ENCODE results near the gene NDUFB1. TPM values are rescaled to one million over a fixed set of nuclear protein-coding genes. Genes with fewer than 3 reads are reported as not detected.

The NDUFB1 gene
- total RNA-seq, 2 donors from 2014 or later = 48.6 to 53.8 TPM

Other genes starting within 250 kb of the NDUFB1 start
- gene FBLN5, start 174.0 kb downstream of the NDUFB1 start, total RNA-seq = 1 to 10 TPM; 3.7 to 6.6 TPM
- 10 to 100 TPM; 44.2 to 45.1 TPM for gene TRIP11, start 81.6 kb downstream of the NDUFB1 start, total RNA-seq
- gene ATXN3, start 15.1 kb downstream of the NDUFB1 start, total RNA-seq = 10 to 100 TPM; 28.0 to 31.2 TPM
- gene CPSF2, start 263 bp upstream of the NDUFB1 start, total RNA-seq = 10 to 100 TPM; 26.4 to 28.0 TPM
- 1 to 10 TPM in 1 of 2 donors, under 1 TPM in 1; 0.55 to 2.0 TPM for gene SLC24A4, start 201.5 kb upstream of the NDUFB1 start, total RNA-seq

All from T-helper 17 cell (primary cell).